NCI-H128 (cell line): Measurements from ENCODE around the gene FARP1.

Experiments used
- DNase-seq: peaks from one replicate; lab custom pipeline; 2025; ENCODE audit not compliant: unreplicated experiment; lab: John Stamatoyannopoulos, UW

Gene FARP1

DNA sequence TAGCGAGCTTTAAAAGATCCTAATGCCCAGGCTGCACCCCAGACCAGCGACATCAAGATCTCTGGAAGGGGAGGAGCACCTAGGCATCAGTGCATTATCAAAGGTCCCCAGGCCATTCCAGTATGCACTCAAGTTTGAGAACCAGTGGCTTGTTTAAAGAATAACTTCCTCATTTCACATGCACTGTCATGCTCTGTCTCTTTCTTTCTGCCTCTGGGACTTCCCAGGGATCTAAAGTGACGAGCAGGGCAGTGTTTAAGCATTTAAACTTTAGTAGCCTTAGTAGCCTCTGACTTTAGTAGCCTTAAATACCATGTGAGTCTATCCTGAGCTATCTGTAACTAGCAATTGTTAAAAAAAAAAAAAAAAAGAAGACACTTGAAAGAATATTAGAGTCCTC is 8.9 kb upstream of the FARP1 start:
- no peak for DNase-seq

DNA sequence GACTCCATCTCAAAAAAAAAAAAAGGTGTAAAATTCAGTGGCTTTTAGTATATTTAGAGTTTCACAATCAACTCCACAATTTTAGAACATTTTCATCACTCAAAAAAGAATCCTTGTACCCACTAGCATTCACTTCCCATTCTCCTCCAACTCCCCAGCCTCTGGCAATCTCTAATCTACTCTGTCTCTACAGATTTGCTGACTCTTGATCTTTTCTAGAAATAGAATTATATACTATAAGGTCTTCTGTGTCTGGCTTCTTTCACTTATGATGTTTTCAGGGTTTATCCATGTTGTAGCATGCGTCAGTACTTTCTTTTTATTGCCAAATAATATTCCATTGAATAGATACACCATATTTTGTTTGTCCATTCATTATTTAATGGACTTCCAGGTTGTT is 8.0 kb upstream of the FARP1 start:
- no peak for DNase-seq

DNA sequence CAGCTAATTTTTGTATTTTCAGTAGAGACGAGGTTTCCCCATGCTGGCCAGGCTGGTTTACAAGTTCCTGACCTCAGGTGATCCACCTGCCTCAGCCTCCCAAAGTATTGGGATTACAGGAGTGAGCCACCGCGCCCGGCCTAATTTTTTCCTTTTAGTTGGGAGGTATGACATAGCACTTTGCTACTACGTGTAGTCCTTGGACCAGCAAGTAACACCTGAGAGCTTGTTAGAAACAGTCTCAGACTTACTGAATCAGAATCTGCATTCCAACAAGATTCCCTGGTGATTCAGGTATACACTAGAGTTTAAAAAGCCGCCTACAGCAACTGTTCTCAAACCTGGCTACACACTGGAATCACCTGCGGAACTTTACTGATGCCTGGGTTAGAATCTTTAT is 1.8 kb upstream of the FARP1 start:
- DNase-seq: no peak

DNA sequence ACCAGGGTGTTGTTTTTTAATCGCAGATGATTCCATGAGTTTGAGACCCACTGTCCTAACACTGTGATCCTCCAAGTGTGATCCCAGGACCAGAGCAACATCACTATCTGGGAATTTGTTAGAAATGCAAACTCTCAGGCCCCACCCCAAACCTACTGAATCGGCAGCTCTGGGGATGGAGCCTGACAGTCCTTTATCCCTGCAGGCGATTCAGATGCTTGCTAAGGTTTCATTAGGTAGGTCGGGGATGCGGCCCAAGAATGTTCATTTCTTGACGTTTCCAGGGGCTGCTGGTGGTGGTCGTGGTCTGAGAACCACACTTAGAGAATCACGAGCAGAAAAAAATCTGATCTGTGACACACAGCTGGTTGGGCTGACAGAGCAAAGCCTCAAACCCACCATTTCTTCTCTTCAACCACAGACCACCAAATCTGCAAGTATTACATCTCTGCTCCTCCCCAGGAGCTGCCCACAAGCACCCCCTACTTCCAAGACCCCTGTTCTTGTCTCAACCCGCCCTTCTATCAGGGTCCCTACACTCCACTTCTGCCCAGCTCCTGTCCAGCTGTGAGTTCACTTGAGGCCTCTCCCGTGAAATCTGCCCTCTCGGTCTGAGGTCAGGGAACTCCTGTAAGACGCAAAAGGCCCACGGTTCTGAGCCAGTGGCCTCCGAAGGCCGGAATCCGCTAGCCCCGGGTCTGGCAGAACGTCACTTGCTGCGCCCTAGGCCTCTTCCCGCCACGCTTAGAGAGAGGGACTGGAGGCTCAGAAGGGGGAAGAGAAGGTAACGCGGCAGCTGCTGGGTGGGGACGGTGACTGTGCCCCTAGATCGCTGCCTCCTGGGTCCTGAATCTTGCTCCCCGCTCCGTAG is 1.1 kb upstream of the FARP1 start:
- DNase-seq: no peak

DNA sequence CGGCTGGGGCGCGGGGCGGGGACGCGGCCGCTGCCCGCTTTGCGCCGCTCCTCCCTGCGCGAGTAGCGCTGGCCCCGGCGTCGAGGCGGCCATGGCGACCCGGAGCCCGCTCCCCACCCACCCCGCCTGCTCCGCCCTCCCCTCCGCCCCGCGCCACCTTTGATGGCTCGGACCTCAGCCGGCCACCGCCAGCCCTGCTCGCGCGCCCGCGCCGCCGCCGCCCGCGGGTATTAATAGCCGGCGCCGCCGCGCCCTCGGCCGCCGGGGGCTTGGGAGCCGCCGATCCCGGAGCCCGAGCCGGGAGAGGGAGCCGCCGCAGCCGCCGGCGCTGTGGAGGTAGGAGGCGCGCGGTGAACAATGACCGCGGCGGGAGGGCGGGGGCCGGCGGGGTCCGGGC is 261 bp downstream of the FARP1 start:
- DNase-seq: no peak

DNA sequence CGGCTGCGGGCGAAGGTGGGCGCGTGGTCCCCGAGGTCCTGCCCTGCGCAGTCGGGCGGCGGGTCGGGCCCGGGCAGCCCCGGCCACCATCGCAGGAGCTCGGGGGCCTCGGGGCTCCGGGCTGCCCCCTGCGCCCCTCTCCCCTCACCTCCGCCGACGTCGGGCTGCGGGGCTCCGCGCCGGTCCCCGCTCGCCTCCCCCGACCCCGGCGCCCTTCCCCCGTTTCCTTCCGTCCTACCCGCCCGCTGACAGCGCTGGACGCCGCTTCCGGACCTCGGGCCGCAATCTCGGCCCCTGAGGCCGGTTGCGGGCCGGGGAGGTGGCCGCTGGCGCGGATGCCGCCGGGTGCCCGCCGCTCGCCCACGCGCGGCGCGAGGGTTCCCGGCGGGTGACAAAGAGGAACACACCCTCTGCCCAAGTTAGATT is 720 bp downstream of the FARP1 start:
- no peak for DNase-seq

DNA sequence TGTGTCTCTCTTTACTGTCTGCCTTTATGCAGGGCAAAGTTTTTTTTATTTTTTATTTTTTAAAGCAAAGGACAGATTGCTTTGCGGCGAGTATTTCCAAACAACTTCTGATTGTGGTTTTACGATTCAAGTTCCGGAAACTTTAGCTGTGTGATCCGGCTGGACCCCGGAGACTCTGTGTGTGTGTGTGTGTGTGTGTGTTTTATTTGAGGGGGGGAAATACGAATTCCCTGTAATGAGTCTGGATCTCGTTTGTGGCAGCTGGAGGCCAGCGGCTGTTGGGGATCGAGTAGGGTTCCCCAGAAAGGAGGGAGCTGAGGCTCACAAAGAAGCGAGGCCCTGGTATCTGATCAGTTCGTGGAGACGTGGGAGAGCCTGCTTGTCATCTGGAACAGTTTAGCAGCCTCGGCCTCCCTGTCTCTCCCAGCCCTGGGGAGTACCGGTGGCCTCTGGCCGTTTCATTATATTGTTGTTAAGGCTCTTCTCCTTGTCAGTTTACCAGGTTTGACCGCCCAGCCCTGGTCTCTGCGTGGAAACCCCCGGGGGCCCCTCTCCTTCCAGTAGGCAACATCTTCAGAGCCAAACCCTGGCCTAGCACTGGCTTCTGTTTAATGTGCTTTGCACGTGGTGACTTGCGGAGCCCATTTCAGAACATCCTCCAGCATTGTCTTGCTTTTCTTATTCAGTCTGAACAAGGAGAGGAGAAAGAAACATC is 1.3 kb downstream of the FARP1 start:
- no peak for DNase-seq

DNA sequence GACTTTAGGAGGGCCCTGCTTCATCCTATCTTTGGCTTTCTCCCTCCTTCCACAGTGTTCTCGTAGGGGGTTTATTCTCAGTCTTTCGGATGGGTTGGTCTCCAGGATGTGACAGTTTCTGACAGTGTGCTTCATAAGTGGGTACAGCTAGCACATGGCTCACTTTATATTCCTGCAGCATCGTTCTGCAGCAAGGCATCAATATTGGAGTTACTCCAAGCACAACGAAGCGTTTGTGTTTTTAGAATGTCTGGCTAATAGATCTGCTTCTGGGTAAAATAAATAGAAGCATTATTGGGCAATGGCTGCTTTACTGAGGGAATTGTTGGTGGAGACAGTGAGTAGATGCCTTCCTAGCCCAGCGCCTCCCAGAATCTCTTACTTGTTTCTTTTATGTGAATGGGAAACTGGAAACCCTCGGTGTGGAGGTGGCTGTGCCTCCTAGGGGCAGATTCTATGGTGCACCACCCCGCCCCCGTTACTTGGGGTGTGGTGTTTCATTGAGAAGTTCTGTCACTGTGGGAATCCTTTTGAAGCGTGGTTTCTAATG is 2.0 kb downstream of the FARP1 start:
- DNase-seq: peak; percentile 30

DNA sequence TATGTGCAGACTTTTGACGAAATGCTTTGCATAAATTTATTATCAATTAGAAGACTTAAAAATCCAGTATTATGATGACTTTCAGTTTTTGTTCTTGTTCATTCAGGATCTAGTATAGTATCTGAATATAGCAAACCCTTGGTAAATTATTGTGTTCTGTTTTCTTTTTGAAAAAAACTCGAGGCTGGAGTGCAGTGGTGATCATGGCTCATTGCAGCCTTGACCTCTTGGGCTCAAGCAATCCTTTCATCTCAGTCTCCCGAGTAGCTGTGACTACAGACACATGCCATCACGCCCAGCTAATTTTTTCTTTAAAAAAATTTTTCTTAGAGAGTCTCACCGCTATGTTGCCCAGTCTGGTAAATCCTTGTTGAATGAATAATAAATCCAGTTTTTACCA is 4.6 kb downstream of the FARP1 start:
- DNase-seq: no peak

DNA sequence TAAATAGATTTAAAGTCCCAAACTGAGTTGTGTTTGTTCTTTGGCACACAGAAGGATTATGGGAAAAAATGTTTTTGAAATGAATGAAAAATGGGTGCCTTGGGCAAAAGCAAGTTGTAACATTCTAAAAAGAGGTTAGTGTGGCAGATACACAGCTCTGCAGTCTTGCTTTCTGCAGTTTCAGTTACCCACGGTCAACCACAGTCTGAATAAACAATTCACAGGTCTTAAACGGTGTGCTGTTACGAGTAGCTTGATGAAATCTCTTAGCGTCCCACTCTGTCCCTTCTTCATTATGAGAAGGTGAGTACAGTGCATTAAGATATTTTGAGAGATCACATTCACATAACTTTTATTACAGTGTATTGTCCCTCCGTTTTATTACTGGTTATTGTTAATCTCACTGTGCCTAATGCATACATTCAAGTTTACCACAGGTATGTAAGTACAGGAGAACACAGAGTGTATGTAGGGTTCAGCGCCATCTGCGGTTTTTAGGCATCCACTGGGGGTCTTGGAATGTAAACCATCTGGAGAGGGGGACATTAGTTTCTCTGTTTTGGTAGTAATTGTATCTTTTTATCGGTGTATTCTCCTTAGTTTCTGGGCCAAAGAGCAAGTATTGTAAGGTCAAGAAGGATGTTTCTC is 8.1 kb downstream of the FARP1 start:
- DNase-seq: peak; percentile 24

DNA sequence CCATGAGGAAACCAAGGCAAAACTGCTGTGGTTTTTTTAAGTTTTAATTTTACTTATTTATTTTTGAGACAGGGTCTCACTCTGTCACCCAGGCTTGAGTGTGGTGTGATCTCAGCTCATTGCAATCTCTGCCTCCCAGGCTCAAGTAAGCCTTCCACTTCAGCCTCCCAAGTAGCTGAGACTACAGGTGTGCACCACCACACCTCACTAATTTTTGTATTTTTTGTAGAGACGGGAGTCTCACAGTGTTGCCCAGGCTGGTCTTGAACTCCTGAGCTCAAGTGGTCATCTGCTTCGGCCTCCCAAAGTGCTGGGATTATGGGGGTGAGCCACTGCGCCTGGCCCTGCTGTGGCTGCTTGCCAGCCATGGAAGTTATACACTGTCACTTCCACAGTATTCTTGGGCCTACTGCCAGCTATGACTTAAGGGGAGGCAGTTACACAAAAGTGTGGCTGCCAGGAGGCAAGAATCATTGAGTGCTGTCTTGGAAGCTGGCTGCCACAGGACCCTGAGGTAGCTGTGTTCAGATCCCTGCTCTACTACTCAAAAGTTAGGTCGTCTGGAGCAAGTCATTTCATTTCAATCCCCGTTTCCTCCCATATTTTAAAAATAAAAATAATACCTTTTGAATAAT is 12.7 kb downstream of the FARP1 start:
- DNase-seq: no peak

DNA sequence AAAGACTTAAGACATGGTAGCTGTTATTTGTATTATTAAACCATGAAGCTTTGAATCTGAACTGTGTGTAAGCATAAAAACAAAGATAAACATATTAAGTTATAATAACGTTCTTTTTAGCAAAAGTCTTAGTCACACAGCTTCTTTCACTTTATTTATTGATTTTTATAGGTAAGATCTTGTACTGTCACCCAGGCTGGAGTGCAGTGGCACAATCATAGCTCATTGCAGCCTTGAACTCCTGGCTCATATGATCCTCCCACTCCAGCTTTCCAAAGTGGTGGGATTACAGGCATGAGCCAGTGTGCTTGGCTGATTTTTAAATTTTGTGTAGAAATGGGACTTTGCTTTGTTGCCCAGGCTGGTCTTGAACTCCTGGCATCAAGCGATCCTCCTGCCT is 13.4 kb downstream of the FARP1 start:
- DNase-seq: no peak

DNA sequence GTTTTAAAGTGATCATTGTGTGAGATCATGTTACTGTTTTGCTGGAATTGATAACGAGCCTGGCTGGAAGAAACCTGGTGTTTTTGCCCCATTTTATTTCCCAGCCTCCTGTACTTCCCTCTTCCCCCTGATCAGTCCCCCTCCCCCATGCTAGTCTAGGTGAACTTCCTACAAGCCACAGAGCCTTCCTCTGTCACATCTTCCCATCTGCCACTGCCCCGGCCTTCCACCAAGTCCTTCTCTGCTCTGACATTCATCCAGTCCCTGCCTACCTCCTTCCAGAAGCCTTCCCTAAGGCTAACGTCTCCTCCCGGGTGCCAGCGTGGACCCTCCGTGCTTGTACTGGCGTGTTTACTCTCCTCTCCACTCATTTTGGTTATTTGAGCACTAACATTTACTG is 14.3 kb downstream of the FARP1 start:
- no peak for DNase-seq

DNA sequence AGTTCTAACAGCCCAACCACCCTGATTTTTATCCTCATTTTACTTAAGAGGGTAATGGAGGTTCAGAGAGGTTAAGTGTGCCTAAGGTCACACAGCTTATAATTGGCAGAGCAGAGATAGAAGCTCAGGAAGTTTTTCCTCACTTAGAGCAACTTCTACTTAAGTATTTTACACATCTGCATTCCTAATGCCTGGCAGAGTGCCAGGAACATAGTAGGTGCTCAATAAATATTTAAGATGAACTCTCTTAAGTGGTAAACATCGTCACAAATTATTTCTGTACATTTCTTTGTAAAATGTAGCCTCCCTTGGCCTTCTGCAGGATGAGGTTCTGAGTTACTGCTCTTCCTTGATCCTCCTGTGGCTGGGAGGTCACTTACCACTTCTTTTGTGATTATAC is 14.7 kb downstream of the FARP1 start:
- DNase-seq: no peak

DNA sequence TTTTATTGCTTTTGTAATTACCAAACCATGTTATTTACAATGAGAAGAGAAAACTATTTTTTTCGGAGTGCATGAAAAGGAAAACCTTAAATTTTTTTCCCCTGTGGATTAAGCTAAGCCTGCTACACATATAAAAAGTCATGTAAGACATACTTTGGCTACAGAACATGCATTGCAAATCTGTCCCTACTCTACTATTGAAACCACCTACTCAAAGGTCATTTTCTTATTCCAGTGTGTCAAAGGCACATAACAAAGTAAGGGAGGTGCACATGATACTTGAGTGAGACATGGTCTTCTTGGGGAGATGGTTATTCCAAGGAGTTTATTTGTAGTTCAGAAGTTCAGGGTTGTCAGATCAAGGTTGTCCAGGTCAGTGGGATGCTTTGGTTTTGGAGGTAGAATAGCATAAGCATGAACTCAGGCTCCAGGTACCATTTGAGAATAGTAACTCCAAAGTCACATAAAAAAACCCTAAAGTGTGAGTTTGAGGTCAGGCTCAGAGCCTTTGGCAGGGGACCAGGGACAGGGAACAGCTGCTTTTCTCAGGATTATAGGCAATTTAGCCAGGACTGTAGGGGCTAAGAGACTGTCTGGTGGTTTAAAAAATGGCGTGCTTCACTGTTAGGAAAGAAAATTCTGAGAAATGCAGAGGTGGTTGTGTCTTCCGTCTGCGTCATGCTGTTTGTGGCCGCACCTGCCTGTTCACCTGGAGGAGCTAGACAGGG is 15.4 kb downstream of the FARP1 start:
- DNase-seq: no peak

DNA sequence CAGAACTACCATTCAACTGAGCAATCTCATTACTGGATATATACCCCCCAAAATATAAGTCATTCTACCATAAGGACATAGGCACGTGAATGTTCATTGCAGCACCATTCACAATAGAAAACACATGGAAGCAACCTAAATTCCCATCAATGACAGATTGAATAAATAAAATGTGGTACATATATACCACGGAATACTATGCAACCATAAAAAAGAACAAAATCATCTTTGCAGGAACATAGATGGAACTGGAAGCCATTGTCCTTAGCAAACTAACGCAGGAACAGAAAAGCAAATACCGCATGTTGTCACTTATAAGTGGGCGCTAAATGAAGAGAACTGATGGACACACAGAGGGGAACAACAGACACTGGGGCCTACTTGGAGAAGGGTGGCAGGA is 20.0 kb downstream of the FARP1 start:
- DNase-seq: no peak

DNA sequence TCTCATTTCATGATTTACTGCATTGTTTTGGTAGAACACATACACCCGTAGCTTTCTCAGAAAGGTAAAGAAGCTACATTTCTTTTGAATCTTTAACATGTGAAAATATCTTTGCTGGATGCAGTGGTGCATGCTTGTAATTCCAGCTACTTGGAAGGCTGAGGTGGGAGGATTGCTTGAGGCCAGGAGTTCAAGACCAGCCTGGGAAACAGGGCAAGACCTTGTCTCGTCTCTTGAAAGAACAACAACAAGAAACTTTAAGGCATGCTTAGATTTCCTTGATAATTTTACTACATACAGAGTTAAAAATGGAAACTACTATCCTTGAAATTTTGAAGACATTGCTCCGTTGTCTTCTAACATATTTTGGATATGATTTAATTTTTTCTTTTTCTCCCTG is 26.4 kb downstream of the FARP1 start:
- no peak for DNase-seq

DNA sequence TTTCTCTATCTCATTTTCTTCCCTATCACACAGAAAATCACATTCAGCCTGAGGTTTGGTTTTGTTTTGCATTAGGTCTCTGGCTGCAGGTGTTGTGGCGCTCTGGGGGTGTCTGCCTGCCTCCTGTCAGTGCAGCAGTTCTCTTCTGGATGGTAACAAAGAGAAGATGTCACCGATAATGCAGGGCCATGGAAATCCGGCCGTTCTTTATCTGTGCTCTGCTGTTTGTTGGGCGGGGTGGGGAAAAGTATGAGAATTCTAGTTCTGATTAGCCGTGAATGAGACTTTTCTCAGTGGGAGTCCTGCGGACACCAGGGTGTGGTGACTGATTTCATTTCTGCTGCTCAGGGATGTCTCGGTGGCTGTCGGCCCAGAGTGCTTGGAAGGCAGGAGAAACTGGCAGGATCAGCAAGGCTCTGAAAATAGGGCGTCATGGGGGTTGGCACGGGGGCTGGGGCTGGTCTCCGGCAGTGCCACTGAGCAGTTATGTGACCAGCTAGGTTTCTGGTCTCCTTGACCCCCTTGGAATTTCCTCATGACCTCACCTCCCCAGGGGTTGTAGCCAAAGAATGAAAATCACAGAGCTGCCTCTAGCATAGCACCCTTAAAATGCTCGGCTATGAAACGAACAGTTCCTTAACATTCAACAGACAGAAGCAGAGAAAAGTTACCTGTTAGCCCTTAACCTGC is 29.2 kb downstream of the FARP1 start:
- no peak for DNase-seq

DNA sequence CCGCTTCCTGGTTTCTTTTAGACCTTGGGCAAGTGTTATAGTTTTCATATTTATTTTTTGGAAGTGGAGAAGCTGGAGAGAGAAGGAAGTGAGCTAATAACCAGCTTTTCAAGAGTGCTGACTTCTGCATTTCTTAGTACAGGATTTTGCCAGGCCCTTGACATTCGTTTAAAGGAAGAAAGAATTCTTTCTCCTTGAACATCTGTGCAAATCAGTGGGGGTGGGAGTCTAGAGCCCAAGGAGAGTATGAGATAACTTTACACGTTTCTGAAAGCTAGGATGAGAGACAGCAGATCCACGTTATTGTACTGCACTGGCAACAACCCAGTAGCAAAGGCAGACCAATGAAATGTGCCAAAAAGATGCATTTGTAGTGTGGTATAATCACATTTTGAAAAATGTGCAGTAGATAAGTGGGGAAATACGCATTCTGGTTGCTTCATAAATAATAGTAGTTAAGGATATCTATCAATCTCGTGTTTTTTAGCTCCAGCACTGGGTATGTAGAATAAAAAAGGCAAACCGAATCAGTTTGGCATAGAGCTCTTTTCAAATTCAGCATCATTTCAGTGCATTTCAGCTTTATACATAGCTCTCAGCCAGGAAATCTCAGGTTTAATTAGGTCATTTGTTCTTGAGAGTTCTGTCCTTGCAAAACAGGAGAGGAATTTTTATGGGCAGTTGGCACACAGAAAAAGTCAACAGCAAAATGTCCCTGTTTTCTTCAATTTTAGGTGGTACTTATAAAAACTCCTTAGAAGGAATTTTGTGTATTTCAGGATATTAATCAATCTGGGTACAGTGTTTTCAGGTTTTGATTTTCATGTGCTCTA is 29.9 kb downstream of the FARP1 start:
- DNase-seq: no peak
